Measurements from ENCODE around the gene SAMD4B. TPM values are rescaled to one million over a fixed set of nuclear protein-coding genes. Genes with fewer than 3 reads are reported as not detected.

The SAMD4B gene
- total RNA-seq, 8 experiments from 2014 or later = 24.1 to 124 (median 64.9) TPM

GRCh38 chr19:39407410-39407659 lies 65.1 kb downstream of the SAMD4B start:
- in situ Hi-C loops (cut with MboI; ENCODE audit: low pct_unique_long_range_greater_than_20kb in 2 of 9, low sequenced_read_pairs in 9 of 9, unreplicated experiment in 9 of 9) = no loop called here
- Histone ChIP-seq H3K4me1 (replicated peaks in 1 of 2) (peaks cover 12 to 23% of the 10 kb centered on the region in 2 donors), H3K4me3 (peak overlapping the region in 4 of 5 donors; percentile 32 to 83 (median 63)), H3K27ac (no peak overlapping the region)
- no peak for ATAC-seq (replicated peaks in 6 of 8)
- WGBS, 10 experiments = 0 to 26% methylated on average over 2 to 7 of the region's 14 CpGs; no CpG with 5 or more reads in 8 of the 10 experiments

DNA sequence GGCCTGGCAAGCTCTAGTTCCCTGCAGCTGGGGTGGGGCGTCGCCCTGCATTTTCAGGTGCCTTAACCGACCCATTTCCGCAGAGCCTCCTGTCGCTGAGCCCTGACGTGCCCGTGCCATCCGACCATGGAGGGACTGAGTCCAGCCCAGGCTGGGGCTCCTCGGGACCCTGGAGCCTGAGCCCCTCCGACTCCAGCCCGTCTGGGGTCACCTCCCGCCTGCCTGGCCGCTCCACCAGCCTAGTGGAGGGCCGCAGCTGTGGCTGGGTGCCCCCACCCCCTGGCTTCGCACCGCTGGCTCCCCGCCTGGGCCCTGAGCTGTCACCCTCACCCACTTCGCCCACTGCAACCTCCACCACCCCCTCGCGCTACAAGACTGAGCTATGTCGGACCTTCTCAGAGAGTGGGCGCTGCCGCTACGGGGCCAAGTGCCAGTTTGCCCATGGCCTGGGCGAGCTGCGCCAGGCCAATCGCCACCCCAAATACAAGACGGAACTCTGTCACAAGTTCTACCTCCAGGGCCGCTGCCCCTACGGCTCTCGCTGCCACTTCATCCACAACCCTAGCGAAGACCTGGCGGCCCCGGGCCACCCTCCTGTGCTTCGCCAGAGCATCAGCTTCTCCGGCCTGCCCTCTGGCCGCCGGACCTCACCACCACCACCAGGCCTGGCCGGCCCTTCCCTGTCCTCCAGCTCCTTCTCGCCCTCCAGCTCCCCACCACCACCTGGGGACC lies 65.6 kb downstream of the SAMD4B start:
- Histone ChIP-seq H3K4me1 (replicated peaks in 1 of 2) (peaks cover 10 to 22% of the 10 kb centered on the region in 2 donors), H3K4me3 (peak overlapping the region in 3 of 5 donors; percentile 53 to 83 (median 73)), H3K27ac (no peak overlapping the region)
- 9 to 100% (median 76%) methylated on average over 2 to 11 of the region's 40 CpGs; no CpG with 5 or more reads in 7 of the 10 experiments for WGBS, 10 experiments
- ATAC-seq (replicated peaks in 6 of 8) = peak in 1 of 8 experiments; percentile 0
- in situ Hi-C loops (cut with MboI; ENCODE audit: low pct_unique_long_range_greater_than_20kb in 2 of 9, low sequenced_read_pairs in 9 of 9, unreplicated experiment in 9 of 9) = no loop called here

DNA sequence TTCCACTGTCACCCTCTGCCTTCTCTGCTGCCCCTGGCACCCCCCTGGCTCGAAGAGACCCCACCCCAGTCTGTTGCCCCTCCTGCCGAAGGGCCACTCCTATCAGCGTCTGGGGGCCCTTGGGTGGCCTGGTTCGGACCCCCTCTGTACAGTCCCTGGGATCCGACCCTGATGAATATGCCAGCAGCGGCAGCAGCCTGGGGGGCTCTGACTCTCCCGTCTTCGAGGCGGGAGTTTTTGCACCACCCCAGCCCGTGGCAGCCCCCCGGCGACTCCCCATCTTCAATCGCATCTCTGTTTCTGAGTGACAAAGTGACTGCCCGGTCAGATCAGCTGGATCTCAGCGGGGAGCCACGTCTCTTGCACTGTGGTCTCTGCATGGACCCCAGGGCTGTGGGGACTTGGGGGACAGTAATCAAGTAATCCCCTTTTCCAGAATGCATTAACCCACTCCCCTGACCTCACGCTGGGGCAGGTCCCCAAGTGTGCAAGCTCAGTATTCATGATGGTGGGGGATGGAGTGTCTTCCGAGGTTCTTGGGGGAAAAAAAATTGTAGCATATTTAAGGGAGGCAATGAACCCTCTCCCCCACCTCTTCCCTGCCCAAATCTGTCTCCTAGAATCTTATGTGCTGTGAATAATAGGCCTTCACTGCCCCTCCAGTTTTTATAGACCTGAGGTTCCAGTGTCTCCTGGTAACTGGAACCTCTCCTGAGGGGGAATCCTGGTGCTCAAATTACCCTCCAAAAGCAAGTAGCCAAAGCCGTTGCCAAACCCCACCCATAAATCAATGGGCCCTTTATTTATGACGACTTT lies 66.4 kb downstream of the SAMD4B start:
- Histone ChIP-seq H3K27ac (no peak overlapping the region), H3K4me3 (peak overlapping the region in 1 of 5 donors; percentile 2), H3K4me1 (replicated peaks in 1 of 2) (peaks cover 4 to 20% of the 10 kb centered on the region in 2 donors)
- peak in 1 of 8 experiments; percentile 0 for ATAC-seq (replicated peaks in 6 of 8)
- WGBS, 10 experiments = 0 to 60% (median 32%) methylated on average over 1 to 9 of the region's 20 CpGs; no CpG with 5 or more reads in 2 of the 10 experiments
- in situ Hi-C loops (cut with MboI; ENCODE audit: low pct_unique_long_range_greater_than_20kb in 2 of 9, low sequenced_read_pairs in 9 of 9, unreplicated experiment in 9 of 9) = no loop called here

DNA sequence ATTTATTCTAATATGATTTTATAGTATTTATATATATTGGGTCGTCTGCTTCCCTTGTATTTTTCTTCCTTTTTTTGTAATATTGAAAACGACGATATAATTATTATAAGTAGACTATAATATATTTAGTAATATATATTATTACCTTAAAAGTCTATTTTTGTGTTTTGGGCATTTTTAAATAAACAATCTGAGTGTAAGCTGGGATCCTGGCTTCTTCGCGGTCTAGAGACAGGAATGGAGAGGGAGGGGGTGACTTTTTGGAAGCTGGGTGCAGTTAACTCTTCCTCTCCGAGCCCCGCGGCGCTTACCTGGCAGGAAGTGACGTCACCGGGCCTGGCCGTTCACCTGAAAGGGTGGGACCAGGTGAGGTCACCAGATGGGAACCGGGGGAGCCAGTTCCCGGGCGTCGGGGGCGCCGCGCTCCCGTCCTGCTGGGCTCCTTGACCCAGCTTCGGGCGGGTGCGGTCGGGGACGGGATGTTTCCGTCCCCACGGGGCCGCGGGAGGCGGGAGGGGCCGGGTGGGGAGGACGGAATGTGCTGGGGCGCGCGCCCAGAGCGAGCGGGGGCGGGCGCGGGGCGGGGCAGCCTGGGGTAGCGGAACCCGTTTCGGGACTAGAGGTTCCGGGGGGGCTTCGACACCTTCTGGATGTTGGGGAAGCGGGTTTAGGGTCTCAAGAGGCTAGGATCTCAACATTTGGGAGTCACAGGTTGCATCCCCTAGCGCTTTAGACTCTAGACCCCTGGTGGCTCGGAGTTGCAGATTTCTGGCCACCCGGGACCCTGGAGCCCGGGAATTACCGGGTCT lies 67.2 kb downstream of the SAMD4B start:
- Histone ChIP-seq H3K27ac (peak overlapping the region in 1 of 2 donors; percentile 18), H3K4me3 (peak overlapping the region; percentile 29 to 46 (median 38)), H3K4me1 (replicated peaks in 1 of 2) (peaks cover 2 to 15% of the 10 kb centered on the region in 2 donors)
- peak in 3 of 8 experiments; percentile 0 for ATAC-seq (replicated peaks in 6 of 8)
- WGBS, 10 experiments = 0 to 100% (median 11%) methylated on average over 1 to 16 of the region's 52 CpGs
- in situ Hi-C loops (cut with MboI; ENCODE audit: low pct_unique_long_range_greater_than_20kb in 2 of 9, low sequenced_read_pairs in 9 of 9, unreplicated experiment in 9 of 9) = no loop called here

DNA sequence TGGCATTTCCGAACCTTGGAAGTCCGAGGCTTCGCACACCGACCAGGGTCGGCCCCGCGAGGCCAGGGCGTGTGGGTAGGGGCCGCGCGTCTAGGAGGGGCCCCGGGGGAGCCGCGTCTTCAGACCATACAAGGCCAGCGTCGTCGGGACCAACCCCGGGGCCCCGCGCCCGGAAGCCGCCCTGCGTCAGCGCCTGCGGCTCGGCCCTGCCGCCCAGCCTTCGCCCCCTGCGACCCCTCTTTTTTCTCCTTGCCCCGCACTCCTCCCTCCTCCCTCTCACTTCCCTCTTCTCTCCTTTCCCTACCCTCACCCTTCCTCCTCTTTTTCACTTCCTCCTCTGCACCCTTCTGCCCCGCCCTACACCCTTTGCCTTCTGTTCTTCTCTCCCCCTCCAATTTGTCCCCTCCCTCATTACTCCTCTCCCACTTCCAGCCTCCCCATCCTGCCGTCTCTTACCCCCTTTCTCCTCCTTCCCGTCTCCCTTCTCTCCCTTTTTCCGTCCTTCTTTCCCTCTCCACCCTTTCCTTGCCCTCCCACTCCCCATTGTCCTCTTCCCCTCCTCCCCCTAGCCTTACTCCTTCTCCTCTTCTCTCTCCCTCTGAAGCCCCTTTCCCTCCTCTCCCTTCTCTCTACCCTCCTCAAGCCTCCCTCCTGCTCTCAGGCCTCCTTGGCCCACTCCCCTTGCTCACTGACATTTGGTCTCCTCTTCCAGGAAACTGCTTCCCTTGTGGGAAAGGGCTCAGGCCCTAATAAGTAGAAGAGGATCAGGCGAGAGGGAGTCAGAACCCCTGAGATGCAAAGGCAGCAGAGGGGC lies 68.0 kb downstream of the SAMD4B start:
- H3K4me1 ChIP-seq (replicated peaks in 1 of 2) = peaks cover 10 to 22% of the 10 kb centered on the region in 2 donors
- peak in 5 of 8 experiments; percentile 1 to 5 (median 3) for ATAC-seq (replicated peaks in 6 of 8)

DNA sequence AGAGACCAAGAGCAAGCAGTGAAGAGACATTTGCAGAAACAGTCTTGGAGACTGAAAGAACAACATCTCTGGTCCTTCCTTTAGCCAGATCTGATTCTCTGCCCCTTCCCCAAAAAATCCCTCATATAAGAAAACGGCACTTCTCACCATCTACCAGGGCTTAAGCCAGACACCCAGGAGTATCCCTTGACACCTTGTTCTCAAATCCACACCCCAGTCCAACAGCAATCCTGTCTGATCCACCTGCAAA lies 68.5 kb downstream of the SAMD4B start:
- peaks cover 12 to 22% of the 10 kb centered on the region in 2 donors for H3K4me1 ChIP-seq (replicated peaks in 1 of 2)
- H3K4me3 ChIP-seq = no peak overlapping the region
- in situ Hi-C loops (cut with MboI; ENCODE audit: low pct_unique_long_range_greater_than_20kb in 2 of 9, low sequenced_read_pairs in 9 of 9, unreplicated experiment in 9 of 9) = no loop called here
- ATAC-seq (replicated peaks in 6 of 8) = no peak
- 29% methylated on average over 1 of the region's 1 CpG; no CpG with 5 or more reads in 9 of the 10 experiments for WGBS, 10 experiments
- H3K27ac ChIP-seq = no peak overlapping the region

More for the DNA sequence above, 68.0 kb downstream of the SAMD4B start:
- WGBS, 10 experiments = 56 to 80% methylated on average over 1 of the region's 35 CpGs; no CpG with 5 or more reads in 8 of the 10 experiments
- in situ Hi-C loops (cut with MboI; ENCODE audit: low pct_unique_long_range_greater_than_20kb in 2 of 9, low sequenced_read_pairs in 9 of 9, unreplicated experiment in 9 of 9) = no loop called here
- Histone ChIP-seq H3K27ac (peak overlapping the region in 1 of 2 donors; percentile 18), H3K4me3 (peak overlapping the region; percentile 29 to 46 (median 38))

DNA sequence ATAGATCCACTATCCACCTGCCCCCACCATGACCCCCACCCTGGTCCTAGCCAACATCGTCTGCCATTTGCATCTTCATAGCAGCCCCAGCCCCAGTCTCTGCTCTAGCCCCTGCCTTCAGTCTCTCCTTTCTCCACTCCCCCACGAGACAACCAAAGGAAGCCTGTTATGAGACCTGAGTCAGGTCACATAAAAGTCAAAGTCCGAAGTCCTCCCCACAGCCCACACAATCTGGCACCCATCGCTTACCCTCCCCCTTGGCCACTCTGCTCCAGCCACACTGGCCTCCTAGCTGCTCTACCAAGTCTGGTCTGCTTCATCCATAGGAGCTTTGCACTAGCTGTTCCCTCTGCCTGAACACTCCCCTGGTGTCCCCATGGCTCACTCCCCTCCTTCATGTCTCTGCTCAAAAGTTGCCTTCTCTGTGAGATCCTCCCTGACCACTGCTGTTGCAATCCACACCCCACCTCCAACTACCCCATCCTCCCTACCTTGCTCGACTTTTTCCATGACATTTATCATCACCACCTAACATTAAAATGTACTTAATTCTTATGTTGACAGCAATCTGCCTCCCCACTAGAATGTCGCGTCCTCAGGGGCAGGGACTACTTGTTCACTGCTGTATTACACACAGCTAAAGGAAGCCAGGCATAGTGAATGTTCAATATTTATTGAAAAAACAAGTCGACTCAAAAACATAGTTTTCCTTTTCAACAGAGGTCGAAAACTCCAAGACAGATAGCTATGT lies 69.0 kb downstream of the SAMD4B start:
- H3K4me1 ChIP-seq (replicated peaks in 1 of 2) = peaks cover 12 to 22% of the 10 kb centered on the region in 2 donors
- WGBS, 10 experiments = 0 to 26% (median 1%) methylated on average over 1 to 5 of the region's 9 CpGs; no CpG with 5 or more reads in 2 of the 10 experiments
- H3K4me3 ChIP-seq = peak overlapping the region in 3 of 5 donors; percentile 73 to 93 (median 76)
- no peak overlapping the region for H3K27ac ChIP-seq
- ATAC-seq (replicated peaks in 6 of 8) = peak in 3 of 8 experiments; percentile 0 to 4 (median 0)
- in situ Hi-C loops (cut with MboI; ENCODE audit: low pct_unique_long_range_greater_than_20kb in 2 of 9, low sequenced_read_pairs in 9 of 9, unreplicated experiment in 9 of 9) = no loop called here

DNA sequence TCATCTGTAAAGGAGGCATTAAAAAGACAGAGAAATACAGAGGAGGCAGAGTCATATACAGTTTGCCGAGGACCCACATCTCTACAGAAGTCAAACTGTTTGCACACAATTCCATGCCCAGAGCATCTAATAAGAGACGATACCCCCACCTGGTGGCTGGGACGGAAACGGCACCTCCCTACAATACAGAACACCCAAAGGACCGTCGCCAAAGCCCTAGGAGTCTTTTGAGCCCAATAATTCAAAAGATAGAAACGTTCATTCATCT lies 69.5 kb downstream of the SAMD4B start:
- peak; percentile 1 to 46 (median 27) for ATAC-seq (replicated peaks in 6 of 8)
- peaks cover 12 to 22% of the 10 kb centered on the region in 2 donors for H3K4me1 ChIP-seq (replicated peaks in 1 of 2)
- peak overlapping the region; percentile 36 to 76 for H3K27ac ChIP-seq
- H3K4me3 ChIP-seq = peak overlapping the region; percentile 35 to 93 (median 76)
- in situ Hi-C loops (cut with MboI; ENCODE audit: low pct_unique_long_range_greater_than_20kb in 2 of 9, low sequenced_read_pairs in 9 of 9, unreplicated experiment in 9 of 9) = no loop called here
- WGBS, 10 experiments = 0% methylated on average over 1 to 7 of the region's 7 CpGs; no CpG with 5 or more reads in 3 of the 10 experiments

DNA sequence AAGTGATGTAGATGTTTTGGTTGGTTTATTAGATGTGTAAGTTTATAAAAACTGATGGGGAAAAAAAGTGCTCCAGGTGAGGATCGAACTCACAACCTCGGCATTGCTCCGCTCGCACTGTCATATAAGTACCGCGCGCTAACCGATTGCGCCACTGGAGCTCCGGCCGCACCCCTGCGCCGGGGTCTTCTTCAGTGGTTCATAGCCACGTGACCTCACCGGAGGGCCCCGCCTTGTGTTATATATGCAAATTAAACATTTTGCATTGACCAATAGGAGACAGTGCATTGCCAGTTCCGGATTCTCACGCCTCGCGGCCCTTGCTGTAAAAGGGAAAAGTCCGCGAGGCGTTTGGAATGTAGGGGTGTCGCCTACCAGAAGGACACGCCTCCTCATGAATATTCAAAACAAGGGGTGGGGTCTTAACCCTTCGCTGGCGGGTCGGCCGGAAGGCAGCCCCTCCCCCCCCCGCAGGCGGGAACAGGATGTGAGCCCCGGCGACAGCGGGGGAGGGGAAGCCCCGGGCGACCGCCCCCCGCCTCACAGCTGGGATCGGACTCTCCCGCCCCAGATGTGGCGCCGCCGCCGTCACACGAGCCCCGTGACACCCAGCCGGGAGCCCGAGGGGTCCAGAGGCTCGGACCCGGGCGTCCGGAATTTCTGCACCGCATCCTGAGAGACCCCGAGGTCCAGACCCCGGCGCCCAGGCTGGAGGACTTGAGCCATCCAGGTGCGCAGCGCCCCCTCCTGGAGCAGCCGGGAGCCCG lies 70.1 kb downstream of the SAMD4B start, which contains the start of gene PLEKHG2:
TSS of gene PLEKHG2 (plus strand) at position 570 of the 767 bp plus-strand sequence. CDS start 1,418 bp downstream, outside the sequence.
- Histone ChIP-seq H3K4me3 (peak within 1 kb of the TSS; percentile 73 to 93 (median 78)), H3K4me1 (replicated peaks in 1 of 2) (peaks cover 12 to 22% of the 10 kb centered on the region in 2 donors), H3K27ac (peak within 1 kb of the TSS; percentile 84 to 89)
- WGBS, 10 experiments = 0% methylated on average over 1 to 11 of the region's 60 CpGs; no CpG with 5 or more reads in 7 of the 10 experiments
- ATAC-seq (replicated peaks in 6 of 8) = peak; percentile 5 to 81 (median 74)
- in situ Hi-C loops (cut with MboI; ENCODE audit: low pct_unique_long_range_greater_than_20kb in 2 of 9, low sequenced_read_pairs in 9 of 9, unreplicated experiment in 9 of 9) = no loop called here

GRCh38 chr19:39412867-39413271 lies 70.6 kb downstream of the SAMD4B start:
- Histone ChIP-seq H3K4me1 (replicated peaks in 1 of 2) (peaks cover 12 to 22% of the 10 kb centered on the region in 2 donors), H3K27ac (peak overlapping the region; percentile 84 to 89), H3K4me3 (peak overlapping the region; percentile 73 to 93 (median 78))
- WGBS, 10 experiments = 0% methylated on average over 2 to 3 of the region's 24 CpGs; no CpG with 5 or more reads in 8 of the 10 experiments
- in situ Hi-C loops (cut with MboI; ENCODE audit: low pct_unique_long_range_greater_than_20kb in 2 of 9, low sequenced_read_pairs in 9 of 9, unreplicated experiment in 9 of 9) = no loop called here
- no peak for ATAC-seq (replicated peaks in 6 of 8)

DNA sequence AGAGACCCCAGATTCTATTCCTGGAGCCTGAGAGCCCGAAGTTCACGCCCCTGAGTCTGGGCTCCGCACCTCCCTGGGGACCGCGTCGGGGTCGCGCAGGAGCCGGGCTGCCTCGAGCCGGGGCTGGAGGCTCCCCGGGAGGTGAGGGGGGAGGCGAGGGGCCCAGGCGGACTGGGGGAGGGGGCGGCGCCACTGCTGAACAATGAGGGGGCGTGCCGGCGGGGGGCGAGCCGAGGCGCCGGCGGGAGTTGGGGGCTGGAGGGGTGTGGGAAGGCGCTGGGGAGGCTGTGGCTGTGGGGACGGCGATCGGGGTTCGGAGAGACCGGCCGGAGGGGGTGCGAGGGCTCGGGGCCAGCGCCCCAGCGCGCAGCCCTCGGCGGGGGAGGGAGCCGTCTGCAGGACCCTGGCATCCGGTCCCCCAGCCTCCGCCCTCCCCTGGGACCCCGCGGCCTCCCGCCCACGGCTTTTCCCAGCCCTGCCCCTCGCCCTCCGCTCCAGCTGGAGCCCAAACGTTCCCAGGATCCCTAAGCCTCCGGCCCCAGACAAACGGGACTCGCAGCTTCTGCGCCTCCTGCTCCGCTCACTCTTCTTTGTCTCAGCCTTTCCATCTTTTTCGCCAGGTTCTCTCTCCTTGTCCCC lies 71.2 kb downstream of the SAMD4B start:
- H3K27ac ChIP-seq = peak overlapping the region; percentile 84 to 89
- in situ Hi-C loops (cut with MboI; ENCODE audit: low pct_unique_long_range_greater_than_20kb in 2 of 9, low sequenced_read_pairs in 9 of 9, unreplicated experiment in 9 of 9) = no loop called here
- H3K4me1 ChIP-seq (replicated peaks in 1 of 2) = peaks cover 12 to 22% of the 10 kb centered on the region in 2 donors
- WGBS, 10 experiments = 0% methylated on average over 1 of the region's 54 CpGs; no CpG with 5 or more reads in 9 of the 10 experiments
- ATAC-seq (replicated peaks in 6 of 8) = peak in 5 of 8 experiments; percentile 21 to 46 (median 44)
- H3K4me3 ChIP-seq = peak overlapping the region; percentile 73 to 93 (median 78)
